H1 (cell line): ENCODE results near the gene SPTLC3. TPM values are rescaled to one million over a fixed set of nuclear protein-coding genes. Genes with fewer than 3 reads are reported as not detected.
A peak's percentile ranks its signal among the peaks of the same experiment; 100 is the strongest.

Experiments used
- CTCF ChIA-PET: fragments of 300-600 bp; sonication (Branson Sonifier 250); formaldehyde crosslinking; loops from one replicate; lab custom pipeline; 2021; ENCODE audit not compliant: partially characterized antibody; lab: Charles Lee
- POLR2A ChIA-PET: fragments of 300-600 bp; sonication (Branson Sonifier 250); formaldehyde crosslinking; loops from one replicate; lab custom pipeline; 2021; ENCODE audit warnings: inconsistent platforms; ENCODE audit not compliant: partially characterized antibody; lab: Charles Lee
- DNase-seq, 2 experiments: peaks; one replicate each; pipeline versions ENCODE4 v3.0.0 to v3.0.0-alpha.2; 2010 to 2022; ENCODE audit warnings: low spot score in 2 of 2, low read depth in 1 of 2, mixed read lengths in 1 of 2
- FAIRE-seq: peaks from 2 replicates; lab custom pipeline; 2011; peaks lifted over from hg19 to GRCh38; lab: Jason Lieb, UNC
- H2AFZ ChIP-seq: 2 replicates; pipeline ENCODE4 v1.8.1; 2012; ENCODE audit warnings: low read length, inconsistent platforms
- H2AK5ac ChIP-seq: 2 replicates; pipeline ENCODE4 v1.6.1; 2013; ENCODE audit warnings: low read depth, low read length
- H2BK120ac ChIP-seq: replicated peaks from 2 replicates; pipeline ENCODE3; 2013; ENCODE audit warnings: low read depth, low read length, inconsistent platforms
- H2BK12ac ChIP-seq: 2 replicates; pipeline ENCODE4 v1.6.1; 2013; ENCODE audit warnings: low read depth, low read length
- H2BK15ac ChIP-seq: 2 replicates; pipeline ENCODE4 v1.6.1; 2013; ENCODE audit warnings: low read length
- H2BK20ac ChIP-seq: 2 replicates; pipeline ENCODE4 v1.6.1; 2013; ENCODE audit warnings: low read length
- H2BK5ac ChIP-seq: 2 replicates; pipeline ENCODE4 v1.6.1; 2013; ENCODE audit warnings: low read depth, low read length
- H3K14ac ChIP-seq: 2 replicates; pipeline ENCODE4 v1.6.1; 2013; ENCODE audit warnings: inconsistent platforms; ENCODE audit not compliant: insufficient read length
- H3K18ac ChIP-seq: 2 replicates; pipeline ENCODE4 v1.6.1; 2013; ENCODE audit warnings: low read length; ENCODE audit errors: extremely low read depth
- H3K23ac ChIP-seq: 2 replicates; pipeline ENCODE4 v1.6.1; 2013; ENCODE audit warnings: inconsistent platforms; ENCODE audit not compliant: insufficient read length
- H3K23me2 ChIP-seq: 2 replicates; pipeline ENCODE4 v1.6.1; 2013; ENCODE audit warnings: low read depth, low read length
- H3K27ac ChIP-seq: 2 replicates; pipeline ENCODE4 v1.6.1; 2011; ENCODE audit warnings: low read depth, low read length, inconsistent platforms
- H3K27me3 ChIP-seq, 4 experiments: replicated peaks in 1 of 4; 1 replicate in 1 of 4; 2 replicates in 3 of 4; pipeline versions ENCODE4 v1.6.1 to v1.8.1; 2011 to 2013; ENCODE audit warnings: low read length in 3 of 4, mild to moderate bottlenecking in 3 of 4, inconsistent platforms in 2 of 4, mixed read lengths in 2 of 4, moderate library complexity in 1 of 4; ENCODE audit not compliant: control insufficient read depth in 3 of 4, insufficient read depth in 3 of 4; ENCODE audit errors: extremely low read depth in 1 of 4
- H3K36me3 ChIP-seq, 4 experiments: 2 replicates each; pipeline versions ENCODE4 v1.6.1 to v1.8.1; 2011 to 2013; ENCODE audit warnings: mild to moderate bottlenecking in 4 of 4, low read length in 3 of 4, moderate library complexity in 2 of 4, control low read depth in 1 of 4, inconsistent platforms in 1 of 4; ENCODE audit not compliant: insufficient read depth in 4 of 4, control insufficient read depth in 2 of 4
- H3K4ac ChIP-seq: replicated peaks from 2 replicates; pipeline ENCODE3; 2013; ENCODE audit warnings: low read length, low read depth, mixed read lengths, inconsistent platforms; ENCODE audit not compliant: insufficient read length
- H3K4me1 ChIP-seq, 4 experiments: replicated peaks in 1 of 4; 1 replicate in 1 of 4; 2 replicates in 3 of 4; pipeline versions ENCODE4 v1.6.1 to v1.8.1; 2011 to 2013; ENCODE audit warnings: low read length in 3 of 4, inconsistent platforms in 2 of 4, mixed read lengths in 1 of 4; ENCODE audit not compliant: insufficient read depth in 4 of 4, control insufficient read depth in 3 of 4
- H3K4me2 ChIP-seq, 2 experiments: 2 replicates each; pipeline versions ENCODE4 v1.6.1 to v1.8.1; 2011 to 2013; ENCODE audit warnings: low read depth in 2 of 2, low read length in 2 of 2, control low read depth in 1 of 2, inconsistent platforms in 1 of 2, mild to moderate bottlenecking in 1 of 2; ENCODE audit not compliant: insufficient read depth in 1 of 2
- H3K4me3 ChIP-seq, 4 experiments: fragments of 200-600, 300-600 bp in 1 of 4; sonication (generic), shearing (Covaris generic), sonication (Bioruptor Twin) in 1 of 4; 2 replicates each; pipeline versions ENCODE4 v1.5.1 to v1.8.1; 2011 to 2016; ENCODE audit warnings: low read length in 4 of 4, low read depth in 3 of 4, control low read depth in 2 of 4, inconsistent platforms in 2 of 4, mild to moderate bottlenecking in 2 of 4, mixed read lengths in 1 of 4, moderate library complexity in 1 of 4; ENCODE audit not compliant: insufficient read depth in 2 of 4; ENCODE audit errors: extremely low read depth in 1 of 4
- H3K56ac ChIP-seq: replicated peaks from 2 replicates; pipeline ENCODE3; 2013; ENCODE audit warnings: low read depth, mild to moderate bottlenecking, mixed read lengths, low read length, inconsistent platforms; ENCODE audit not compliant: insufficient read length
- H3K79me1 ChIP-seq: 2 replicates; pipeline ENCODE4 v1.6.1; 2013; ENCODE audit warnings: low read depth, low read length, control low read depth
- H3K79me2 ChIP-seq, 2 experiments: 2 replicates each; pipeline versions ENCODE4 v1.6.1 to v1.8.1; 2012 to 2013; ENCODE audit warnings: low read length in 2 of 2, mild to moderate bottlenecking in 2 of 2, inconsistent platforms in 1 of 2; ENCODE audit not compliant: insufficient read depth in 2 of 2, control insufficient read depth in 1 of 2
- H3K9ac ChIP-seq, 4 experiments: replicated peaks in 1 of 4; 1 replicate in 1 of 4; 2 replicates in 3 of 4; pipeline versions ENCODE4 v1.6.1 to v1.8.1; 2011 to 2013; ENCODE audit warnings: low read depth in 3 of 4, low read length in 3 of 4, control low read depth in 2 of 4, mild to moderate bottlenecking in 2 of 4, moderate library complexity in 2 of 4, inconsistent platforms in 1 of 4; ENCODE audit errors: extremely low read depth in 1 of 4
- H3K9me3 ChIP-seq, 2 experiments: 2 replicates each; pipeline versions ENCODE4 v1.6.1 to v1.8.1; 2012 to 2013; ENCODE audit warnings: mild to moderate bottlenecking in 2 of 2, moderate library complexity in 2 of 2, control low read depth in 1 of 2, inconsistent platforms in 1 of 2, low read depth in 1 of 2, low read length in 1 of 2, mixed read lengths in 1 of 2; ENCODE audit not compliant: insufficient read depth in 2 of 2
- H4K20me1 ChIP-seq, 2 experiments: replicated peaks in 1 of 2; 2 replicates each; pipeline versions ENCODE3 to v1.8.1; 2011 to 2013; ENCODE audit warnings: inconsistent platforms in 2 of 2, low read length in 2 of 2, mild to moderate bottlenecking in 1 of 2; ENCODE audit not compliant: insufficient read depth in 2 of 2, control insufficient read depth in 1 of 2
- H4K5ac ChIP-seq: 2 replicates; pipeline ENCODE4 v1.6.1; 2013; ENCODE audit warnings: low read length, low read depth, mixed read lengths, inconsistent platforms; ENCODE audit not compliant: insufficient read length
- H4K8ac ChIP-seq: 2 replicates; pipeline ENCODE4 v1.8.0; 2013; ENCODE audit warnings: mild to moderate bottlenecking, moderate library complexity, low read length, inconsistent platforms; ENCODE audit not compliant: insufficient read depth; ENCODE audit errors: extremely low read depth
- H4K91ac ChIP-seq: replicated peaks from 2 replicates; pipeline ENCODE3; 2013; ENCODE audit warnings: low read length, mixed read lengths, inconsistent platforms; ENCODE audit not compliant: insufficient read length
- EZH2 ChIP-seq: fragments of 200-600 bp; sonication (generic); IDR thresholded peaks from 2 replicates; pipeline ENCODE4 v1.7.1; 2012; ENCODE audit warnings: low read depth, mild to moderate bottlenecking, moderate library complexity, low read length, inconsistent platforms; ENCODE audit not compliant: severe bottlenecking
- RAD21 ChIP-seq, 2 experiments: IDR thresholded peaks in 1 of 2; conservative IDR thresholded peaks in 1 of 2; 2 replicates each; pipeline ENCODE4 v1.6.1; 2011; ENCODE audit warnings: low read depth in 2 of 2, low read length in 2 of 2, improper control_type of control experiment in 1 of 2, inconsistent platforms in 1 of 2, mild to moderate bottlenecking in 1 of 2, moderate library complexity in 1 of 2
- WGBS, 2 experiments: shearing (Covaris generic) in 1 of 2; methylation state at CpG; one replicate each; pipeline versions ENCODE4 v1.1.6 to v1.1.7; 2013 to 2015; ENCODE audit warnings: low lambda C conversion rate in 2 of 2, mixed read lengths in 2 of 2, inconsistent platforms in 1 of 2, low coverage in 1 of 2, missing lambda C conversion rate in 1 of 2; ENCODE audit not compliant: insufficient replicate concordance in 2 of 2, insufficient coverage in 1 of 2, insufficient read length in 1 of 2; ENCODE audit errors: extremely low coverage in 1 of 2, missing lambda C conversion rate in 1 of 2; 5-methylcytosine and 5-hydroxymethylcytosine counted together
- polyA plus RNA-seq, 7 experiments: library from polyadenylated mRNA; depleted of rRNA in 3 of 7; stranded (reverse) in 5 of 7; unstranded in 2 of 7; fragments of >200 nt in 5 of 7; fragments of 200-250 nt in 2 of 7; gene quantifications; 1 replicate in 5 of 7; 2 replicates in 1 of 7; 4 replicates in 1 of 7; pipeline versions ENCODE4 v1.2.1 to v1.2.3, GENCODE V29; 2011 to 2013; ENCODE audit warnings: missing spikeins in 2 of 7, mixed read lengths in 2 of 7
- total RNA-seq: library from RNA; stranded (reverse); fragmentation: NEBNext Ultra II Directional; extraction: Animal tissue kit (Norgen Biotek cat#: 25700); gene quantifications from 2 replicates; pipeline ENCODE4 v1.2.1, GENCODE V29; 2021
- TF ChIP-seq, protein P1 (sequence below), 3 experiments: IDR thresholded peaks; 1 replicate in 2 of 3; 2 replicates in 1 of 3; pipeline versions ENCODE4 v1.5.1 to v1.6.1; 2011; ENCODE audit warnings: low read length in 3 of 3, mild to moderate bottlenecking in 3 of 3, inconsistent platforms in 2 of 3, low read depth in 1 of 3, moderate library complexity in 1 of 3; ENCODE audit not compliant: insufficient read depth in 1 of 3; ENCODE audit errors: control extremely low read depth in 1 of 3

Gene SPTLC3
- total and polyA plus RNA-seq, 2 of the 8 experiments (the other 6 are each of a cell fraction or from before 2014, with no cell fraction given) = 0.23 to 0.82 TPM

DNA sequence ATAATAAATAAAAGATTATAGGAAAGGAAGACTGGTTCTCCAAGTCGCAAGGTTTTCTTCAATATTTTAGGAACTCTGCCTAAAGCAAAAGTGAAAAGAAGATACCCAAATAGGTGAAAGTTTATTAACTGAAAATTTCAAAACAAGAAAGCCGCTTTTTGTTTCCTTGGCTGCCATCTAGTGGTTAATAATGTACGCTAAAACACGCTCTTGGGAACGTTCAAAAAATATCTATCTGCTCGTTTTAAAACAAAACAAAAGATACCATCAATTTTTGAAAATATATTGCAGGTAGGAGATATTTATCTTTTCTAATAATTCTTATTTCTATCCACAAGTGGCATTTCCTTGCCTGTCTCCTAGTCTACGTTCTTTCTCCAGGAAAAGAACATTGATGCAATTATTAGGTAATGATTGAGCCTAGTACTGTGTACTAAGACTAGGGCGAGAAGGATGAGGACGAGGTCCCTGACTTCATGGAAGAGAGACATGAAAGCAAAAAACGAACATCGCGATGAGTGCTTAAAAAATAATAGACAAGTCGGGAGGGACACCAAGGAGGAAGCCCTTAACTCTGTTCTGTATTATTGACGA lies 97.2 kb downstream of the SPTLC3 start:
- no peaks in the 10 kb centered on the region for H3K9me3 ChIP-seq
- H3K27me3 ChIP-seq = no peaks in the 10 kb centered on the region
- no peak overlapping the region for H3K23ac ChIP-seq
- no peak overlapping the region for H2BK120ac ChIP-seq
- no peaks in the 10 kb centered on the region; a peak in 4 of 7 replicates for H3K4me1 ChIP-seq
- no peak for TF ChIP-seq EZH2
- TF ChIP-seq RAD21 (IDR thresholded peaks at IDR 0.05 in 1 of 2, conservative IDR thresholded peaks at IDR 0.05 in 1 of 2; ENCODE audit: low read depth in 2 of 2, low read length in 2 of 2) = peak; percentile 71 to 76
- TF ChIP-seq, protein P1, sequence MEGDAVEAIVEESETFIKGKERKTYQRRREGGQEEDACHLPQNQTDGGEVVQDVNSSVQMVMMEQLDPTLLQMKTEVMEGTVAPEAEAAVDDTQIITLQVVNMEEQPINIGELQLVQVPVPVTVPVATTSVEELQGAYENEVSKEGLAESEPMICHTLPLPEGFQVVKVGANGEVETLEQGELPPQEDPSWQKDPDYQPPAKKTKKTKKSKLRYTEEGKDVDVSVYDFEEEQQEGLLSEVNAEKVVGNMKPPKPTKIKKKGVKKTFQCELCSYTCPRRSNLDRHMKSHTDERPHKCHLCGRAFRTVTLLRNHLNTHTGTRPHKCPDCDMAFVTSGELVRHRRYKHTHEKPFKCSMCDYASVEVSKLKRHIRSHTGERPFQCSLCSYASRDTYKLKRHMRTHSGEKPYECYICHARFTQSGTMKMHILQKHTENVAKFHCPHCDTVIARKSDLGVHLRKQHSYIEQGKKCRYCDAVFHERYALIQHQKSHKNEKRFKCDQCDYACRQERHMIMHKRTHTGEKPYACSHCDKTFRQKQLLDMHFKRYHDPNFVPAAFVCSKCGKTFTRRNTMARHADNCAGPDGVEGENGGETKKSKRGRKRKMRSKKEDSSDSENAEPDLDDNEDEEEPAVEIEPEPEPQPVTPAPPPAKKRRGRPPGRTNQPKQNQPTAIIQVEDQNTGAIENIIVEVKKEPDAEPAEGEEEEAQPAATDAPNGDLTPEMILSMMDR (IDR thresholded peaks at IDR 0.05; ENCODE audit: control extremely low read depth in 1 of 3, insufficient read depth in 1 of 3, low read depth in 1 of 3, low read length in 3 of 3) = peak in 2 of 3 experiments; percentile 32 to 47; a peak in 2 of 4 replicates
- TF ChIP-seq, all 59 proteins: peak for 2
- no peak overlapping the region for H4K91ac ChIP-seq
- no peak overlapping the region for H4K5ac ChIP-seq
- no peak overlapping the region for H2BK15ac ChIP-seq
- H3K4me2 ChIP-seq = no peak overlapping the region
- H3K9ac ChIP-seq = no peak overlapping the region
- H2BK5ac ChIP-seq = no peak overlapping the region
- no peak overlapping the region for H3K14ac ChIP-seq
- H2AFZ ChIP-seq = no peak overlapping the region
- H4K20me1 ChIP-seq = no peaks in the 10 kb centered on the region
- DNase-seq = no peak
- no peak overlapping the region for H3K4me3 ChIP-seq
- ChIA-PET CTCF (interaction anchor here (1.0 to 5.4 kb wide), 9 partner anchors 11 to 181 kb away, joined by 3 to 53 read pairs (median 4); no protein-coding TSS in a partner anchor), POLR2A (no interaction called here)
- WGBS, 2 experiments = 48% methylated on average over 14 of the region's 14 CpGs; no CpG with 5 or more reads in 1 of the 2 experiments
- no peaks in the 10 kb centered on the region; a peak in 1 of 8 replicates for H3K36me3 ChIP-seq
- H2BK20ac ChIP-seq = no peak overlapping the region
- H3K23me2 ChIP-seq = no peaks in the 10 kb centered on the region
- no peaks in the 10 kb centered on the region for H3K79me2 ChIP-seq
- H4K8ac ChIP-seq = no peak overlapping the region
- no peak overlapping the region for H3K27ac ChIP-seq
- H2BK12ac ChIP-seq = no peak overlapping the region
- no peak overlapping the region for H3K56ac ChIP-seq
- FAIRE-seq = peak; percentile 68
- H2AK5ac ChIP-seq = no peak overlapping the region
- H3K18ac ChIP-seq = no peak overlapping the region
- H3K79me1 ChIP-seq = no peaks in the 10 kb centered on the region
- no peak overlapping the region for H3K4ac ChIP-seq
